ENCODE measurements around the gene SMAD6.

The SMAD6 gene

DNA sequence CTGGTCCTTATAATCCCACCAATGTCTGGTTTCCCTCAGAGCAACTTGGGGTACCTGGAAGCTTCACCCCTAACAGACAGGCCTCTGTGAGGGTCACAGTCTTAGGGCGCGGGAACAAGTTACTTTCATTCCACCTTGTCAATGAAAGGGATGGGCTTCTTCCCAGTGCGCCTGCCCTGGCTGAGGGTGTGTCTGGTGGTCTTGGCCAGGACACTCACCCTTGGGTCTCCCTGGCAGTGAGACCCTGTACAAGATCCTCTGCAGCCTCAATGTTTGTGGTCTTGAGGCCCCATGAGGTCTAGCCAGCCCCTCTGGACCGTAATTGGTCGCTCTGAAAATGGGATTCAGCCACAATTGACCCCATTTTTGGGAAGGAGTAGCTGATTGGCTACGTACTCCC is 40.2 kb downstream of the SMAD6 start:
- H3K36me3 ChIP-seq (ENCODE audit: insufficient read depth, low read length), result no peaks in the 10 kb centered on the region
- peaks cover 29% of the 10 kb centered on the region for H3K4me1 ChIP-seq (ENCODE audit: control insufficient read depth, insufficient read depth, low read length, unreplicated experiment)

GRCh38 chr15:66743204-66743603 is 41.2 kb downstream of the SMAD6 start:
- Histone ChIP-seq H3K36me3 (ENCODE audit: insufficient read depth, low read length) (no peaks in the 10 kb centered on the region), H3K4me1 (ENCODE audit: control insufficient read depth, insufficient read depth, low read length, unreplicated experiment) (peaks cover 38% of the 10 kb centered on the region), H3K4me3 (ENCODE audit: low read depth, low read length) (no peak overlapping the region), H3K27me3 (ENCODE audit: insufficient read depth, low read length) (no peaks in the 10 kb centered on the region), H2AFZ (ENCODE audit: low read length, unreplicated experiment) (no peak overlapping the region), H3K27ac (ENCODE audit: low read depth, low read length) (no peak overlapping the region), H3K79me2 (ENCODE audit: control insufficient read depth, insufficient read depth, low read length, unreplicated experiment) (peaks cover 45% of the 10 kb centered on the region)

More for the DNA sequence above, 40.2 kb downstream of the SMAD6 start:
- peaks cover 47% of the 10 kb centered on the region for H3K79me2 ChIP-seq (ENCODE audit: control insufficient read depth, insufficient read depth, low read length, unreplicated experiment)
- no peak overlapping the region for H3K4me3 ChIP-seq (ENCODE audit: low read depth, low read length)
- no peaks in the 10 kb centered on the region for H3K27me3 ChIP-seq (ENCODE audit: insufficient read depth, low read length)
- no peak overlapping the region for H3K27ac ChIP-seq (ENCODE audit: low read depth, low read length)
- H2AFZ ChIP-seq (ENCODE audit: low read length, unreplicated experiment), result no peak overlapping the region

DNA sequence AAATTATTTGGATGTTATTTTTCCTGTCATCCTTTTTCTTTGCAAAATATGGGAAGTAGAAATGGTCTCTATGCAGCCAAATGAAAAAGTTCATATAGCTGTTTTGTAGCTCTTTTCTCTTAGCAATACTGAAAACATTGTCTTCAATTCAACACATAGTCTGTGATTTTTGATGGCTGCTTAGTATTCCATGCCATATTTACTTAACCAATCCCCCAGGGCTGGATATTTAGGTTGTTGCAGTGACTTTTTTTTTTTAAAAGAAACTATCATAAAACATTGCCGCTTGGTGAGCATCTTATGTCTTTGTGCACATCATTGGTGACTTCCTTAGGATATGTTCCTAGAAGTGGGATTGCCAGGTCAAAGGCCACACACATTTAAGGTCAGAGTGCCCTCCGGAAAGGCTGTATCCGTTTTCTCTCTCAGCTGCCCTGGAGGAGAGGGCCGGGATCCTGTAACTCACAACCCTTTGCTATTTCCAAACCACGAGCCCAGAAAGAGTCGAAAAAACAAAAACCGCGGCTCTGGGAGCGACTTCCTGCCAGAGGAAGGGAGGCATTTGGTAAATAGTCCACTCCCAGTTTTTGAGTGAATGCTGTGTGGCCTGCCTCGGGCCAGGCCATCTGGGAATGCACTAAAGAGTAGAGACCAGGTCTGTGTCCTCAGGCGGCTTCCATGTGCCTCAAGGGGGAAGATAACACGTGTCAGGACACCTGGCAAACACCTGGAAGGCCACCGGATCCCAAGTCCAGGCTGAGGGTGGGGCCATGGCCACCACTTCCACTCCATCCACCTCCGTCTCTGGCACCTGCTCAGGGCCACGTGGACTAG is 41.9 kb downstream of the SMAD6 start:
- peak overlapping the region; percentile 6; the same call in 1 of the 2 replicates for H3K27ac ChIP-seq (ENCODE audit: low read depth, low read length)
- H3K79me2 ChIP-seq (ENCODE audit: control insufficient read depth, insufficient read depth, low read length, unreplicated experiment), result peaks cover 47% of the 10 kb centered on the region
- peak overlapping the region; percentile 40 for H2AFZ ChIP-seq (ENCODE audit: low read length, unreplicated experiment)
- H3K4me1 ChIP-seq (ENCODE audit: control insufficient read depth, insufficient read depth, low read length, unreplicated experiment), result peaks cover 45% of the 10 kb centered on the region
- no peak overlapping the region for H3K4me3 ChIP-seq (ENCODE audit: low read depth, low read length)
- H3K36me3 ChIP-seq (ENCODE audit: insufficient read depth, low read length), result no peaks in the 10 kb centered on the region
- H3K27me3 ChIP-seq (ENCODE audit: insufficient read depth, low read length), result no peaks in the 10 kb centered on the region

DNA sequence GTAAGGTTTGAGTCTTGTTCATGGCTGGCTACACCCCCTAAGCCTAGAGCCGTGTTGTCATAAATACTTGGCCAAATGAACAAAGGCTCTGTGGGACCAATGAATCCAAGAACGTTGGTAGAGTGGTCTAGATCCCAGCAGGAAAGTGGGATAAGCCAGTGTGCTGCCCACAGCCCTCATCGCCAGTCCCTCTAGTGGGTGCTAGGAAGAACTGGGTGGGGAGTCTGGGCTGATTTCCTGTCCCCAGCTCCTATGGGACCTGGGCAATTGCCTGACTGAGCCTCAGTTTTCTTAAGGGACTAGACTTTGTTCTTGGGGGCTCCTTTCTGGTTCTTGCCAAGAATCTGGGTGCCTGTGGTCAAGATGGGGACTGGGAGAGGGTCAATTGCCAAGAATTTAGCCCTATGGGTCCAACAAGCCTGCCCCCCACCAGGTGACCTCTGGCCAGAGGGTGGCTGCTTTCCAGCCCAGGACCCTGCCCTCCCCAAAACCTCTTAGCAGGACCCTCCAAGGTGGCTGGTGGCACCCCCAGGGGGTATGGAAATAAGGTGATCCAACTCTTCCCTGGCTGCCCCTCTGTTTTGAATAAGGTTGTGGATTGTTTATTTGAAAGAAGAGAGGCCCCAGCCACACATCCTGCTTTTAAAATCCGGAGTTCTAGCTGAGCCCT is 42.7 kb downstream of the SMAD6 start:
- no peaks in the 10 kb centered on the region for H3K27me3 ChIP-seq (ENCODE audit: insufficient read depth, low read length)
- H3K79me2 ChIP-seq (ENCODE audit: control insufficient read depth, insufficient read depth, low read length, unreplicated experiment), result peaks cover 51% of the 10 kb centered on the region
- H3K4me1 ChIP-seq (ENCODE audit: control insufficient read depth, insufficient read depth, low read length, unreplicated experiment), result peaks cover 49% of the 10 kb centered on the region
- H3K4me3 ChIP-seq (ENCODE audit: low read depth, low read length), result no peak overlapping the region
- H3K27ac ChIP-seq (ENCODE audit: low read depth, low read length), result no peak overlapping the region
- peak overlapping the region; percentile 40 for H2AFZ ChIP-seq (ENCODE audit: low read length, unreplicated experiment)
- no peaks in the 10 kb centered on the region for H3K36me3 ChIP-seq (ENCODE audit: insufficient read depth, low read length)

- H2AFZ ChIP-seq (ENCODE audit: low read length, unreplicated experiment), result no peak overlapping the region
- no peak overlapping the region for H3K27ac ChIP-seq (ENCODE audit: low read depth, low read length)
- no peak overlapping the region for H3K4me3 ChIP-seq (ENCODE audit: low read depth, low read length)
- peaks cover 53% of the 10 kb centered on the region for H3K79me2 ChIP-seq (ENCODE audit: control insufficient read depth, insufficient read depth, low read length, unreplicated experiment)
- no peaks in the 10 kb centered on the region for H3K27me3 ChIP-seq (ENCODE audit: insufficient read depth, low read length)
- peaks cover 58% of the 10 kb centered on the region for H3K4me1 ChIP-seq (ENCODE audit: control insufficient read depth, insufficient read depth, low read length, unreplicated experiment)
- no peaks in the 10 kb centered on the region for H3K36me3 ChIP-seq (ENCODE audit: insufficient read depth, low read length)
Observed at GRCh38 chr15:66745530-66746230, 43.6 kb downstream of the SMAD6 start.

- peaks cover 64% of the 10 kb centered on the region for H3K4me1 ChIP-seq (ENCODE audit: control insufficient read depth, insufficient read depth, low read length, unreplicated experiment)
- no peak overlapping the region for H3K27ac ChIP-seq (ENCODE audit: low read depth, low read length)
Observed at GRCh38 chr15:66746231-66746605, 44.2 kb downstream of the SMAD6 start.

GRCh38 chr15:66747223-66747622 is 45.2 kb downstream of the SMAD6 start:
- Histone ChIP-seq H3K4me1 (ENCODE audit: control insufficient read depth, insufficient read depth, low read length, unreplicated experiment) (peaks cover 74% of the 10 kb centered on the region), H3K36me3 (ENCODE audit: insufficient read depth, low read length) (no peaks in the 10 kb centered on the region), H2AFZ (ENCODE audit: low read length, unreplicated experiment) (no peak overlapping the region), H3K79me2 (ENCODE audit: control insufficient read depth, insufficient read depth, low read length, unreplicated experiment) (peaks cover 63% of the 10 kb centered on the region), H3K27ac (ENCODE audit: low read depth, low read length) (peak overlapping the region; percentile 78), H3K27me3 (ENCODE audit: insufficient read depth, low read length) (no peaks in the 10 kb centered on the region), H3K4me3 (ENCODE audit: low read depth, low read length) (no peak overlapping the region)

More at GRCh38 chr15:66746231-66746605, 44.2 kb downstream of the SMAD6 start:
- Histone ChIP-seq H3K27me3 (ENCODE audit: insufficient read depth, low read length) (no peaks in the 10 kb centered on the region), H3K79me2 (ENCODE audit: control insufficient read depth, insufficient read depth, low read length, unreplicated experiment) (peaks cover 57% of the 10 kb centered on the region), H3K4me3 (ENCODE audit: low read depth, low read length) (no peak overlapping the region), H2AFZ (ENCODE audit: low read length, unreplicated experiment) (no peak overlapping the region), H3K36me3 (ENCODE audit: insufficient read depth, low read length) (no peaks in the 10 kb centered on the region)

DNA sequence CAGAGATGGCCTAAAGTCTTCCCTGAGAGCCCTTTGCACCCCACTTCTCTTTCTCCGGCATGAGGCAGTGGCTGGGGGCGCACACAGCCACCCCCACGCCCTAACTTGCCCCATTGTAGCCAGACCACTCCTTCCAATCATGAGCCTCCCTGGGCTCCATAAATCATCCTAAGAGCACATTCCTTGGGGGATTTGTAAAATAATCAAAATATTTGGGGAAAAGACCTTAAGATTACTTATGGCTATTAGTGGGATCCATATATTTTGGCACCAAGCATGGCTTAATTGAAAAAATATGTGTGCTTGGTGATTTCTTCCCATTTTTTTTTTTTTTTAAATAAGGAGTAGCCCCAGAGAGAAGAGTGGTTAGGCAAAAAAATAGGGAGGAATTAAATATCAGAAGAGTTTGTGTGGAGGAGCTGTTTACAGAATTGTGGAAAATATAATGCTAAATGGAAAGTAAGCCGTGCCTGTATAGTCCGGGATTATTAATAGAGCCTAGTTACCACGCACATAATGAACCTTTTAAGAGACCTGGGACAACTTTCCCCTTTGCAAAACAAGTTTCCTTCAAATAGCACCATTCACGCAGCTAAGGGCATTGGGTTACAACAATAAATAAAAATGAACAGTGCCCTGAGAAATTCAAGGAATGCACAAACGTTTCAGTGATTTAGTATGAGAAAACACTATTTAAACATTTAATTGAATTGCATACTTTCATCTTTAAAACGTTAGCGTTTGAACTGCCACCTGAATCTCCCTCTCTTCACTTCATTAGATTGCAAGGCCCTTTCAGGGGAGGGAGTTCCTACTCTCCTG is 46.1 kb downstream of the SMAD6 start:
- Histone ChIP-seq H3K27ac (ENCODE audit: low read depth, low read length) (peak overlapping the region; percentile 78), H3K4me3 (ENCODE audit: low read depth, low read length) (peak overlapping the region; percentile 41), H3K27me3 (ENCODE audit: insufficient read depth, low read length) (no peaks in the 10 kb centered on the region), H2AFZ (ENCODE audit: low read length, unreplicated experiment) (no peak overlapping the region), H3K4me1 (ENCODE audit: control insufficient read depth, insufficient read depth, low read length, unreplicated experiment) (peaks cover 77% of the 10 kb centered on the region), H3K36me3 (ENCODE audit: insufficient read depth, low read length) (no peaks in the 10 kb centered on the region), H3K79me2 (ENCODE audit: control insufficient read depth, insufficient read depth, low read length, unreplicated experiment) (peaks cover 56% of the 10 kb centered on the region)

- Histone ChIP-seq H3K27ac (ENCODE audit: low read depth, low read length) (peak overlapping the region; percentile 78), H3K27me3 (ENCODE audit: insufficient read depth, low read length) (no peaks in the 10 kb centered on the region), H3K79me2 (ENCODE audit: control insufficient read depth, insufficient read depth, low read length, unreplicated experiment) (peaks cover 54% of the 10 kb centered on the region), H3K4me3 (ENCODE audit: low read depth, low read length) (peak overlapping the region; percentile 41; the same call in 1 of the 2 replicates), H2AFZ (ENCODE audit: low read length, unreplicated experiment) (no peak overlapping the region), H3K36me3 (ENCODE audit: insufficient read depth, low read length) (no peaks in the 10 kb centered on the region), H3K4me1 (ENCODE audit: control insufficient read depth, insufficient read depth, low read length, unreplicated experiment) (peaks cover 83% of the 10 kb centered on the region)
Observed at GRCh38 chr15:66748708-66749035, 46.6 kb downstream of the SMAD6 start.

All from ACC112 (cell line).